GM19328 (cell line): ENCODE measurements around the gene WDR62.
A peak's percentile ranks its signal among the peaks of the same experiment; 100 is the strongest.
"Not testable (repeated sequence)": the region's sequence is repeated elsewhere in the genome, so short reads cannot be mapped to it uniquely, and the experiment has no call there.

Experiments used
- ATAC-seq: cut with Tn5 transposase; IDR thresholded peaks from one replicate; pipeline ENCODE4 v1.9.1; 2021; ENCODE audit warnings: mild to moderate bottlenecking, moderate library complexity; ENCODE audit not compliant: unreplicated experiment

WDR62 gene

GRCh38 chr19:36106991-36107390, 52.3 kb downstream of the WDR62 start:
- no peak for ATAC-seq

DNA sequence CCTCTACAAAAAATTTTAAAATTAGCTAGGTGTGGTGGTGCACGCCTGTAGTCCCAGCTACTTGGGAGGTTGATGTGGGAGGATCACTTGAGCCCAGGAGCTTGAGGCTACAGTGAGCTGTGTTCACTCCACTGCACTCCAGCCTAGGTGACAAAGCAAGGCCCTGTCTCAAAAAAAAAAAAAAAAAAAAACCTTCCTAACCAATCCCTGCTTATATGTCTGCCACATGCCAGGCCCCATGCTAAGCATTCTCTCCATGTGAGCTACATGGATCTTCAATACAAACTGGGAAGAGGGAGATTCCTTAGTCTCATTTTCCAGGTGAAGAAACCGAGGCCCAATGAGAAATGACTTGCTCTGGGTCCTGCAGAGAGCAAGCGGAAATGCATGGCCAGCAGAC, 54.0 kb downstream of the WDR62 start:
- ATAC-seq, result no peak

DNA sequence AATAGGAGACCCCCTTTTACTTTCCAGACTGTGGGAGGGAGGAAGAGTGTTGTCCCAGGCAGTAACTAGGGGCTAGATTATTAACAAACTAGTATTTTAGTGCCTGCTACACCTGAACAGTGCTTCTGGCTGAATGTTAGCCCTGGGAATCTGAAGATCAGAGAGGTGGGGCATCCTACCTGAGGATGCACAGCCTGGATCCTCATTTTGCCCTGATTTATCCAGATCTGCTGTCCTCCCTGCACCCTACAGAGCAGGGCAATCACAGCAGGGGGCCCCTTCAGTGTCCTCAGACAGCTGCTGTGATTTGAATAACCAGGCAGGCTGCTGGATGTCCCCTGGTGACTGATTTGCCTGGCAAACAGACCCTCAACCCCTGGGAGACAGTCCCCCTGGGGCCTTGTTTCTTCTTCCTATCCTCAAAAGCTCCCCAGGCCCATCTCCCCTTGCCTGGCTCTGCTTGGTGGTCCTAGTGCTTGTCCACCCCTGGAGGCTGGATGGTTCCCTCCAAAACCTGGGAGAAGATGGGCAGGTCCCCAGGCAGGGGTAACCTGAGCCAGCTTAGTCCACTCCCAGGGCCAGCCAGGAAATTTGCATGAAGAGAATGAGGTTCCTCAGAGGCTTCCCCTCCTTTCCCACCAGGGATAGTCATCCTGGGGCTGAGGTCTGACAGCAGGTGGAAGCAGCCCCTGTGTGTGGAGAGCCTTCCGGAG, 55.9 kb downstream of the WDR62 start, which contains the start of gene OVOL3:
Gene OVOL3 (plus strand): TSS at position 657 of the 713 bp plus-strand sequence. CDS start 60 bp downstream, outside the sequence.
- ATAC-seq, result no peak

DNA sequence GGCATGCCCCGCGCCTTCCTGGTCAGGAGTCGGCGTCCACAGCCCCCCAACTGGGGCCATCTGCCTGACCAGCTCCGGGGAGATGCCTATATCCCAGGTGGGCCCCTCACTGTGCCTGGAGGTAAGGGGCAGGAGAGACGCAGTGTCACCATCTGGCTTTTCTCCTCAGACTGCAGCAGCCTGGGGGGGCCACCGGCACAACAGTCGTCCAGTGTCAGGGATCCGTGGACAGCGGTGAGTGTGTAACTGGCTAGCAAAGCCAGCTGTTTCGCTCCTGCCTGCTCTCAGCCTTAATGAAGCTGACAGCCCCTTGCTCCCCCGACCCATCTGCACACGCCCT, 56.5 kb downstream of the WDR62 start:
- ATAC-seq, result no peak

DNA sequence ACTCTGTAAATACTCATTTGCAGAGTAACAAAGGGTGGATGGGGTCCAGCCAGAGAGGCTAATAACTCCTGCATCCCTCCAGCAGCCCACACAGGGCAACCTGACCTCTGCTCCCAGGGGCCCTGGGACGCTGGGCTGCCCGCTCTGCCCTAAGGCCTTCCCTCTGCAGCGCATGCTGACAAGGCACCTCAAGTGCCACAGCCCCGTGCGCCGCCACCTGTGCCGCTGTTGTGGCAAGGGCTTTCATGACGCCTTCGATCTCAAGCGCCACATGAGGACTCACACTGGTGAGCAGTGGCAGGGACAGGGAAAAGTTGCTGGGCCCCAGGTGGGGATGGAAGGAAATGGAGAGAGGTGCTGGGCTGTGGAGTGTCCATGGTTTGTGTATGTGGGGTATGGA, 58.0 kb downstream of the WDR62 start:
- no peak for ATAC-seq

DNA sequence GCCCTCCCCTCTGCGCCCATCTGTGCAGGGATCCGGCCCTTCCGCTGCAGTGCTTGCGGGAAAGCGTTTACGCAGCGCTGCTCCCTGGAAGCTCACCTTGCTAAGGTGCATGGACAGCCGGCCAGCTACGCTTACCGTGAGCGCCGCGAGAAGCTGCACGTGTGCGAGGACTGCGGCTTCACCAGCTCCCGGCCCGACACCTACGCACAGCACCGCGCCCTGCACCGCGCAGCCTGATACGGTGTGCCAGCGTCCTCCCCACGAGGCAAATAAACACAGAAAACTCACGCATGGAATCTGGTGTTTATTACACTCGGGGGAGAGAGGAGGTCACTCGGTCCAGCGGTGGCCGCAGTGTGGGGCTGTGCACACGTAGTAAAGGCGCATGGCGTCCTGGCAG, 58.7 kb downstream of the WDR62 start:
- ATAC-seq, result no peak

DNA sequence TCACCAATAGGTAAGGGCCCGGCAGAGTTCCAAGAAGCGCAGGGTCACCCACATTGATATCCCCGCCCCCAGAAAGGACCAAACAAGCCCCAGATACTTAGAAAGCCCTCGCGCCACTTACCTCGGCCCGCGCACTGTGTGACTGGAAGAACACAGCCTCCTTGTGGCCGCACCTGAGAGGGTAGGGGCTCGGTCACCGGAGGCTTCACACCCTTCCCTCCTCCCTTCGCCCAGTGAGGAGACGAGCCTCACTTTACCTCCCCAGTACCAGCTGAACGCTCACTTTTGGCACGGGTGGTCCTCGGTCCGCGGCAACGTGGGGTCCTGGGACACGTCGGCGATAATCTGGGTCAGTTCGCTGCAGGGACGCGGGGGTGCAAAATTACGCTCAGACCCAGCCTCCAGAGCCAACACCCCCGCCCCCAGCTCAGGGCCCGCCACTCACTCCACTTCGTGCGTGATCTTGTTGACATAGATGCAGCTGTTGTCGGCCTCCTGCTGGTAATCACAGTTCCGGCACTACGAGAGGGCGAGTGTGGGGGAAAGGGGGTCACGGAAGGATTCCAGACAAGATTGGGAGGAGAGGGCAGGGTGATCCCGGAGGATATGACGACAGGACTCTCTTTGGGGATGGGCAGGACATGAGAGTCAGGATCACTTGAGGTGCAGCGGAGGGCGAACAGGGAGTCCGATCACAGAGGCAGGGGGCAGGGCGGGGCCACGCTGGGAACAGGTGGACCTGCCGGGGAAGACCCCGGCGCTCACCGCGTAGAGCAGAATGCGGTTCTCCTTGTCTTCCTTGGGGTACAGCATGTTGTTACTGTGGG, 59.4 kb downstream of the WDR62 start:
- no peak for ATAC-seq

- ATAC-seq, result peak; percentile 82
Observed at GRCh38 chr19:36114721-36115452, 60.2 kb downstream of the WDR62 start, which contains the start of gene POLR2I. TSS of gene POLR2I (minus strand) at chr19:36114875. CDS start at chr19:36114856, 19 bp downstream.

- peak; percentile 36 for ATAC-seq
Observed at GRCh38 chr19:36115453-36116343, 61.0 kb downstream of the WDR62 start, which contains the start of gene TBCB. TSS of gene TBCB (plus strand) at chr19:36115468. CDS start at chr19:36115561, 93 bp downstream.

- no peak for ATAC-seq
Observed at GRCh38 chr19:36116344-36116637, 61.6 kb downstream of the WDR62 start.

- ATAC-seq, result no peak
Observed at GRCh38 chr19:36120092-36120983, 65.6 kb downstream of the WDR62 start.

DNA sequence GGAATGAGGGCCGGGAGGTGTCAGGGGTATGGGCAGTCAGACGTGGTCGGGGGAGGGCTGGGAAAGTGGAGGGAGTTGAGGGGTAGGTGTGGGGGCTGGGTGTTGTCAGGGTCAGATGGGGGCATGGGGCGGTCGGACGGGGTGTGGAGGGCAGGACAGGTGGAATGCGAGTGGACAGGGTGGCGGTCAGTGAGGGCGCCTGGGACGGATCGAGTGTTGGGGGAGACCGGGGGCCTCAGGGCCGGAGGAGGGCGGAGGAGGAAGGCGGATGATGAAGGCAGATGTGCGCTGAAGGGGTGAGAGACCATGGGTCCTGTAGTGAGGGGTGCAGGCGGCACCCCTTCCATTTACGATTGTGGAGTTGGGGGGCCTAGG, 66.3 kb downstream of the WDR62 start:
- ATAC-seq, result no peak

- ATAC-seq, result no peak
Observed at GRCh38 chr19:36121486-36122124, 66.9 kb downstream of the WDR62 start.

- no peak for ATAC-seq
Observed at GRCh38 chr19:36125557-36125956, 70.9 kb downstream of the WDR62 start.

- ATAC-seq, result no peak
Observed at GRCh38 chr19:36128392-36128736, 73.7 kb downstream of the WDR62 start.

DNA sequence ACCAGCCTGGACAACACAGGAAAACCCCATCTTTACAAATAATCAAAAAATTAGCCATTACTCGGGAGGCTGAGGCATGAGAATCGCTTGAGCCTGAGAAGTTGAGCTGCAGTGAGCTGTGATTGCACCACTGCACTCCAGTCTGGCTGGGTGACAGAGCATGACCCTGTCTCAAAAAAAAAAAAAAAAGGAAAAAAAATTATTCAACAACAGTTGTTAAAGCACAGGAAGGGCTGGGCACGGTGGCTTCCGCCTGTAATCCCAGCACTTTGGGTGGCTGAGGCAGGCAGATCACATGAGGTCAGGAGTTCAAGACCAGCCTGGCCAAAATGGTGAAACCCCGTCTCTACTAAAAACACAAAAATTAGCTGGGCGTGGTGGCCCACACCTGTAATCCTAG, 76.5 kb downstream of the WDR62 start:
- not testable (repeated sequence) for ATAC-seq

GRCh38 chr19:36134867-36135266, 80.2 kb downstream of the WDR62 start:
- not testable (repeated sequence) for ATAC-seq

DNA sequence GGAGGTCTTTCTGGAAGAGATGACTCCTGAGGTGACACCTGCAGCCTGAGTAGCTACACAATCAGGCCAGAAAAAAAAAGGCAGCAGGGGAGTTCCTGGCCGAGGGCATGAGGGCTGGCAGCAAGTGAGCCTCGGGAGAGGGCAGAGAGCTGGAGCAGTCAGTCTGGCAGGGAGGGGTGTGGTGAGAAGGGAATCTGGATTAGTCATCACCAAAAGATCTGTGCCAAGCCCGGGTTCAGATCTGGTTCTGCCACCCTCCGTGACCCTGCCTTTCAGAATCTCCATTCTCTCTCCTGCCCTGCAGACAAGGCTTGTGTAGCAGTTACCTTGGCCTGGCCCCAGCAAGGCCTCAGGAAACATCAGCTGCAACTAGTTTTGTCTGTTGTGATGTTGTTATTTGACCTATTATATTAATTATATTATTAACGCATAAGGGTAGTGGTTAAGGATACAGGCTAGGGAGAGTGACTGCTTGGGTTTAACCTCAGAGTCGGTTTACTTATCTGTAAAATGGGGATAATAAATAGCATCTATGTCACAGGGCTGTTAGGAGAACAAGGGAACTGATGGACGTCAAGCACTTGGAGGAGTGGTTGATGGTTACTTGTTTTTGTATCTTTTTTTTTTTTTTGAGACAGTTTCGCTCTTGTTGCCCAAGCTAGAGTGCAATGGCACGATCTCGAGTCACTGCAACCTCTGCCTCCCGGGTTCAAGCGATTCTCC, 82.4 kb downstream of the WDR62 start:
- ATAC-seq, result no peak

DNA sequence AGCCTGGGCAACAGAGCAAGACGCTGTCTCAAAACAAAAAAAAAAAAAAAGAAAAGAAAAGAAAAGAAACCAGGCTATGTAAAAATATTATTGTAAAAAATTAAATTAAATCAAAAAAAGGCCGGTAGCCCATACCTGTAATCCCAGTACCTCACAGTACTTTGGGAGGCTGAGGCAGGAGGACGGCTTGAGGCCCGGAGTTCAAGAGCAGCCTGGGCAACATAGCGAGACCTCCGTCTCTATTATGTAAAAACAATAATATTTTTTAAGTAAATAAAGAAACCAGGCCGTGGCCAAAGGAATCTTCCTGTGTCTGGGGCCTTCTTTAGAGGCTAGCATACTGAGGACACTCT, 84.4 kb downstream of the WDR62 start:
- no peak for ATAC-seq
